Activated CD8-positive, alpha-beta T cell treated with anti-CD3 and anti-CD28 coated beads for 36 hours (primary cell): ENCODE results near the gene ANGPTL8. TPM values are rescaled to one million over a fixed set of nuclear protein-coding genes. Genes with fewer than 3 reads are reported as not detected.

Experiments used
- ATAC-seq: fragments of 200-7000 bp; cut with Tn5 transposase; one replicate; pipeline ENCODE4 v1.10.0; 2021; ENCODE audit warnings: mild to moderate bottlenecking, moderate library complexity
- CTCF ChIA-PET: fragments of 350-600 bp; sonication (Branson Sonifier 250); formaldehyde crosslinking; loops from one replicate; lab custom pipeline; 2021; ENCODE audit warnings: antibody characterized with exemption; lab: Charles Lee
- POLR2A ChIA-PET: fragments of 350-600 bp; sonication (Branson Sonifier 250); formaldehyde crosslinking; loops from one replicate; lab custom pipeline; 2021; ENCODE audit warnings: antibody characterized with exemption; lab: Charles Lee
- DNase-seq: peaks from one replicate; pipeline ENCODE4 v3.0.0-alpha.2; 2020
- H3K27ac Mint-ChIP-seq: one replicate; pipeline ENCODE4 v1.8.0; 2021; ENCODE audit warnings: mild to moderate bottlenecking, mixed read lengths
- H3K27me3 Mint-ChIP-seq: one replicate; pipeline ENCODE4 v1.8.0; 2021; ENCODE audit warnings: mixed read lengths
- H3K36me3 Mint-ChIP-seq: one replicate; pipeline ENCODE4 v1.8.0; 2021; ENCODE audit warnings: low read depth, mixed read lengths
- H3K4me1 Mint-ChIP-seq: one replicate; pipeline ENCODE4 v1.8.0; 2021; ENCODE audit warnings: low read depth, mixed read lengths
- H3K4me3 Mint-ChIP-seq: one replicate; pipeline ENCODE4 v1.8.0; 2021; ENCODE audit warnings: mild to moderate bottlenecking, moderate library complexity, mixed read lengths
- H3K9me3 Mint-ChIP-seq: one replicate; pipeline ENCODE4 v1.8.0; 2021; ENCODE audit warnings: mixed read lengths
- CTCF ChIP-seq: fragments of 200-600 bp; IDR thresholded peaks from one replicate; pipeline ENCODE4 v1.8.0; 2022; ENCODE audit warnings: antibody characterized with exemption, mild to moderate bottlenecking
- intact Hi-C: fragments of 100-400 bp; cut with micrococcal nuclease; formaldehyde crosslinking; loops from one replicate; pipeline ENCODE4 v1.10.0; 2022
- total RNA-seq, 2 experiments: library from RNA; stranded (reverse); gene quantifications; one replicate each; pipeline ENCODE4 v1.2.3, GENCODE V29; 2021

ANGPTL8 gene
- total RNA-seq, 2 experiments from 2014 or later, result not detected

GRCh38 chr19:11208561-11209471 lies 30.6 kb upstream of the ANGPTL8 start:
- H3K27ac Mint-ChIP-seq, result no peak overlapping the region
- H3K36me3 Mint-ChIP-seq, result no peaks in the 10 kb centered on the region
- no peak for ATAC-seq
- DNase-seq, result no peak
- no peaks in the 10 kb centered on the region for H3K4me1 Mint-ChIP-seq
- POLR2A ChIA-PET, result interaction anchor here (1.3 kb wide), 1 partner anchor 53 kb away, joined by 4 read pairs; the partner anchor contains the start of gene SPC24
- no peak overlapping the region for H3K4me3 Mint-ChIP-seq
- CTCF ChIA-PET, result interaction anchor here (0.7 kb wide), 1 partner anchor 635 kb away, joined by 3 read pairs; no protein-coding TSS in a partner anchor
- no peak for TF ChIP-seq CTCF
- H3K9me3 Mint-ChIP-seq, result peaks cover 6% of the 10 kb centered on the region
- intact Hi-C loops, result no loop called here
- H3K27me3 Mint-ChIP-seq, result peaks cover 2% of the 10 kb centered on the region

GRCh38 chr19:11209839-11210655 lies 29.4 kb upstream of the ANGPTL8 start:
- no peaks in the 10 kb centered on the region for H3K4me1 Mint-ChIP-seq
- H3K27me3 Mint-ChIP-seq, result peaks cover 2% of the 10 kb centered on the region
- no peak overlapping the region for H3K27ac Mint-ChIP-seq
- intact Hi-C loops, result no loop called here
- ChIA-PET CTCF (no interaction called here), POLR2A (no interaction called here)
- DNase-seq (no peak), ATAC-seq (no peak)
- peaks cover 6% of the 10 kb centered on the region for H3K9me3 Mint-ChIP-seq
- no peaks in the 10 kb centered on the region for H3K36me3 Mint-ChIP-seq
- TF ChIP-seq CTCF, result no peak
- H3K4me3 Mint-ChIP-seq, result no peak overlapping the region

- peaks cover 6% of the 10 kb centered on the region for H3K9me3 Mint-ChIP-seq
- H3K4me1 Mint-ChIP-seq, result no peaks in the 10 kb centered on the region
- ChIA-PET CTCF (no interaction called here), POLR2A (no interaction called here)
- ATAC-seq, result no peak
- peaks cover 2% of the 10 kb centered on the region for H3K27me3 Mint-ChIP-seq
- H3K36me3 Mint-ChIP-seq, result no peaks in the 10 kb centered on the region
- no peak for DNase-seq
- TF ChIP-seq CTCF, result no peak
- H3K27ac Mint-ChIP-seq, result no peak overlapping the region
- H3K4me3 Mint-ChIP-seq, result no peak overlapping the region
- intact Hi-C loops, result no loop called here
These were observed 28.8 kb upstream of the ANGPTL8 start for GRCh38 chr19:11210656-11210928.

GRCh38 chr19:11214387-11214786 lies 25.0 kb upstream of the ANGPTL8 start:
- Mint-ChIP-seq H3K36me3 (no peaks in the 10 kb centered on the region), H3K4me1 (no peaks in the 10 kb centered on the region), H3K27ac (no peak overlapping the region), H3K9me3 (peaks cover 6% of the 10 kb centered on the region), H3K4me3 (no peak overlapping the region), H3K27me3 (peaks cover 4% of the 10 kb centered on the region)
- ATAC-seq (no peak), DNase-seq (no peak)
- TF ChIP-seq CTCF, result no peak
- intact Hi-C loops, result no loop called here
- CTCF ChIA-PET, result interaction anchor here (1.5 kb wide), 1 partner anchor 11 kb away, joined by 6 read pairs; no protein-coding TSS in a partner anchor
- POLR2A ChIA-PET, result interaction anchor here (1.0 kb wide), 1 partner anchor 28 kb away, joined by 3 read pairs; no protein-coding TSS in a partner anchor
